NOMO-1 treated with DMSO at 0.1 percent for 48 hours (cell line): ENCODE results near the gene TRIM5.
"Not testable (repeated sequence)": the region's sequence is repeated elsewhere in the genome, so short reads cannot be mapped to it uniquely, and the experiment has no call there.

Experiments
- DNase-seq: peaks from one replicate; lab custom pipeline; 2025; ENCODE audit not compliant: unreplicated experiment; lab: John Stamatoyannopoulos, UW

The TRIM5 gene

DNA sequence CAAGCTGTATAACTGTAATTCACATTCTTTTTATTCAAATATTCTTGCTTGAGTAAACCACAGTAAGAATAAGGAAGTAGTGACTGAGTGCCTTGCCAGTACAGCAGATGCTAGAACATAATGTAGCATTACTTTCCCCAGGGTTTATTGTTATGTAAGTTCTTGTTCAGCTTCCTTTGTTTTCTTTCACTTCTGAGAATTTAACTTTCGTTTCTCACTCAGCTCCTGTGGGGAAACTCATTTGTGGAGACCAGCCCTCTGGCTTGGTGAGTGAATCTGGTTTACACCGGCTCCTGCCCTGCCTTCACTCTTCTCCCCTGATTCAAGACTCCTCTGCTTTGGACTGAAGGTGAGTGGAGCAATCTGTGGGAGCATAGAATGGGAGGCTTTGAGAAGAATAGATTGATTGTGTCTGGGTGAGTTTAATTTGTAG, 4.7 kb upstream of the TRIM5 start, which contains the start of gene TRIM22:
TSS of gene TRIM22 (plus strand) at position 240 of the 433 bp plus-strand sequence. CDS start 6,443 bp downstream, outside the sequence.
- DNase-seq, result peak; percentile 97

DNA sequence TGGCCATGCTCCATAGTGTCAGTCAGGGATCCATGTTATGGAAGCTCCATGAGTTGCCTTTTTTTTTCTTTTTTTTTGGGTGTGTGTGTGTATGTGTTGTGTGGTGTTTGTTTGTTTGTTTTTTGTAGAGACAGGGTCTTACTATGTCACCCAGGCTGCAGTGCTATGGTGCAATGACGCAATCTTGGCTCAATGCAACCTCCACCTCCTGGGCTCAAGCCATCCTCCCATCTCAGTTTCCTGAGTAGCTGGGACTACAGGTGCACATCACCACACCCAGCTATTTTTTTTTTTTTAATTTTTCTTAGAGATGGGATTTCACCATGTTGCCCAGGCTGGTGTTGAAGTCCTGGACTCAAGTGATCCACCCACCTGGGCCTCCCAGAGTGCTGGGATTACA, 3.6 kb upstream of the TRIM5 start:
- no peak for DNase-seq

DNA sequence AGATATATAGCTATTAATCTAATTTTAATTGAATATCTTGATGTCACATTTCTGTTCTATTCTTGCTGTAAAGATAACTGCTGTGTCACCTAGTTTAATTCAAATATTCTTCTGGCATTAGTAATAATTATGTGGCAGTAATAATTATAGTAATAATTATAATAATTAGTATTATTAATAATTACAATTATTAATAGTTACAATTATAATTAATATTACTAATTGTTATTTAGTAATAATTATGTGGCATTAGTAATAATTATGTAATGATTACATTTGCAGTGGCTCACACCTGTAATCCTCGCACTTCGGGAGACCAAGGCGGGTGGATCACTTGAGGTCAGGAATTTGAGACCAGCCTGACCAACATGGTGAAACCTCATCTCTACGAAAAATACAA, 1.6 kb upstream of the TRIM5 start:
- DNase-seq, result no peak

GRCh38 chr11:5684036-5684645, 733 bp downstream of the TRIM5 start:
- no peak for DNase-seq

DNA sequence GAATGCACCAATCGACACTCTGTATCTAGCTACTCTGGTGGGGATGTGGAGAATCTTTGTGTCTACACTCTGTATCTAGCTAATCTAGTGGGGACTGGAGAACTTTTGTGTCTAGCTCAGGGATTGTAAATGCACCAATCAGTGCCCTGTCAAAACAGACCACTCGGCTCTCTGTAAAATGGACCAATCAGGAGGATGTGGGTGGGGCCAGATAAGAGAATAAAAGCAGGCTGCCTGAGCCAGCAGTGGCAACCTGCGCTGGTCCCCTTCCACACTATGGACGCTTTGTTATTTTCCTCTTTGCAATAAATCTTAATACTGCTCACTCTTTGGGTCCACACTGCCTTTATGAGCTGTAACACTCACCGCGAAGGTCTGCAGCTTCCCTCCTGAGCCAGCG, 1.3 kb downstream of the TRIM5 start:
- DNase-seq, result not testable (repeated sequence)

DNA sequence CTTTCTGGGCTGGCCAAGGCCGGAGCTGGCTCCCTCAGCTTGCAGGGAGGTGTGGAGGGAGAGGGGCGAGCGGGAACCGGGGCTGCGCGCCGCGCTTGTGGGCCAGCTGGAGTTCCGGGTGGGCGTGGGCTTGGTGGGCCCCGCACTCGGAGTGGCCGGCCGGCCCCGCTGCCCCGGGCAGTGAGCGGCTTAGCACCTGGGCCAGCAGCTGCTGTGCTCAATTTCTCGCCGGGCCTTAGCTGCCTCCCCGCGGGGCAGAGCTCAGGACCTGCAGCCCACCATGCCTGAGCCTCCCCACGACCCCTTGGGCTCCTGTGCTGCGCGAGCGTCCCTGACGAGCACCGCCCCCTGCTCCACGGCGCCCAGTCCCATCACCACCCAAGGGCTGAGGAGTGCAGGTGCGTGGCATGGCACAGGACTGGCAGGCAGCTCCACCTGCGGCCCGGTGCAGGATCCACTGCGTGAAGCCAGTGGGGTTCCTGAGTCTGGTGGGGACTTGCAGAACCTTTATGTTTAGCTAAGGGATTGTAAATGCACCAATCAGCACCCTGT, 1.9 kb downstream of the TRIM5 start:
- DNase-seq, result not testable (repeated sequence)

DNA sequence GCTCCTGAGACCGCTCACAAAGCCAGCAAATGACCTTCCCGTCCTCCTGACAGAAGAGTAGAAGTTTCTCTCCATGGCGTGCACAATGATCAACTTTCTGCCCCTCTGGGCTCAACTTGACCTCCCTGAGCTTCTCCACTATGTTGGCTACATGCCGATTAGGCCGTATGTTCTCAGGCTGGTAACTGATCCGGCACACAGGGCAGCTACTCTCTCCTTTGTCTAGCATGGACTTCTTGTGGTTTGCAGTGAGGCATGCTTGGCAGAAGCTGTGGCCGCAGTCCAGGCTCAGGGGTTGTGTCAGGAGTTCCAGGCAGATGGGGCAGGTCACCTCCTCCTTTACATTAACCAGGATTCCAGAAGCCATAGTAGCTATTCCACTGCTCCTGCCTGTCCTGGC, 5.1 kb downstream of the TRIM5 start:
- DNase-seq, result no peak

GRCh38 chr11:5674391-5674790, 10.5 kb downstream of the TRIM5 start:
- no peak for DNase-seq

- DNase-seq, result no peak
Observed at GRCh38 chr11:5671831-5672230, 13.0 kb downstream of the TRIM5 start.

DNA sequence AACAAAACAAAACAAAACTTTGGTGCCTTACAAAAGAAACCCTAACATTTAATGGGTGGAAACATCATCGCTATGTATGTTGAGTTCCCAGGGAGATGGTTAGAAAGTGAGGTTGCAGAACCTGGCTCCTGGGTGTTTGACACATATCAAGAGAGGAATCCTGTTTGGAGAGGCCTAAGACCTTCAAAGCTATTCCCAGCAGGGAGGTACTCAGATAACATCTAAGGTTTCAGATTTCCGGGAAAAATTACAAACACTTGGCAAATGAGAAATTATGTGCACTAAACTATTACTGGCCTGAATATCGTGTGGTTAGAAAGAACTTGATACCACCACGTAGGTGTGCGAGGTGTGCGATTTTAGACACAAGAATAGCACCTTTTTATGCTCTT, 18.5 kb downstream of the TRIM5 start:
- no peak for DNase-seq

GRCh38 chr11:5665746-5666401, 19.0 kb downstream of the TRIM5 start:
- DNase-seq, result no peak

DNA sequence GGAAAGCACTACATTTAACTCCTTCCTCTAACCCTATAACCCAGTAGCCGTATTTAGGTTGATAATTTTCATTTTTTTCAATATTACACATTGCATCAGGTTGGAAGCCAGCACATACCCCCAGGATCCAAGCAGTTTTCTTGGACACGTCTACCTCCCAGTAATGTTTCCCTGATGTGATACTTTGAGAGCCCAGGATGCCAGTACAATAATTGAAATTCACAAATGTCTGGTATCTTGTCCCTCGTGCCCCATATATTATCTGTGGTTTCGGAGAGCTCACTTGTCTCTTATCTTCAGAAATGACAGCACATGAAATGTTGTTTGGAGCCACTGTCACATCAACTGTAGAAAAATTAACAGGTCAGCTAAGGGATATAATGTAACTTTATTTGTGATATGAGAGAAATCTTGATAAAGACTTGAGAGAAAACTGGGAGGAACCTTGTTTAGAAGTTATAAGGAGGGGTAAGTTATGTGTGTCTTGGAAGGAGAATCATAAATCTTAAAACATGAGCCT, 19.8 kb downstream of the TRIM5 start:
- DNase-seq, result no peak

- no peak for DNase-seq
Observed at GRCh38 chr11:5663511-5663910, 21.4 kb downstream of the TRIM5 start.

DNA sequence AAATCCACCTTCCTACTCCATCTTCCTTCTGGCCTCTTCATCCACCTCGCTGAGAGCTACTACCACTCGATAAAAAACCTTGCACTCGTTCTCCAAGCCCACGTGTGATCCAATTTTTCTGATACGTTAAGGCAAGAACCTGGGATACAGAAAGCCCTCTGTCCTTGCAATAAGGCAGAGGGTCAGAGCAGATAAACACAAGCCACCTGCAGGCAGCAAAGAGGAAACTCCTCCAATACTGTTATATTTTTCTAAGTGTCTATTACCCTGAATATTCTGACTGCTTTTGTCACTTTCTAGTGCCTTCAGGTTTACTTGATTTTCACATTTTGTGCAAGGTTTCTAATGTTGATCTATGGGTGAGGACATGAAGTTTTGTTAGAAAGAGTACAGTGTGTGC, 26.6 kb downstream of the TRIM5 start:
- DNase-seq, result no peak

- not testable (repeated sequence) for DNase-seq
Observed at GRCh38 chr11:5656956-5657355, 27.9 kb downstream of the TRIM5 start.

DNA sequence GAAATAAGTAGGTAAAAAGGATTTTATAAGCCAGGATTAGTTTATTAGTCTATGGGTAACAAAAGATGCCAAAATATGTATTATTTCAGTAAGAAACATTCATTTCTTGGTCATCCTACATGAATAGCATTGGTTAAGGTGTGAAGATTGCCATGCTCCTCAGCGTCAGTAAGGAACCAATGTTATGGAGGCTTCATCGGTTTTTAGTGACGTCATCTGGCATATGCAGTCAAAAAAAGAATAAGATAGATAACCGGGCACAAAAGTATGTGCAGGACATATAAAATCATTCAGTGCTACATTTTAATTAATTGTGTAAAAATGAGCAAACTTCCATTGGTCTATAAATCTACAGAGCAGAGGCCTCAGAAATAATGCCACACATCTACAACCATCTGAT, 29.4 kb downstream of the TRIM5 start:
- DNase-seq, result no peak

GRCh38 chr11:5646139-5646538, 38.7 kb downstream of the TRIM5 start:
- DNase-seq, result no peak

- no peak for DNase-seq
Observed at GRCh38 chr11:5643585-5643984, 41.3 kb downstream of the TRIM5 start.

DNA sequence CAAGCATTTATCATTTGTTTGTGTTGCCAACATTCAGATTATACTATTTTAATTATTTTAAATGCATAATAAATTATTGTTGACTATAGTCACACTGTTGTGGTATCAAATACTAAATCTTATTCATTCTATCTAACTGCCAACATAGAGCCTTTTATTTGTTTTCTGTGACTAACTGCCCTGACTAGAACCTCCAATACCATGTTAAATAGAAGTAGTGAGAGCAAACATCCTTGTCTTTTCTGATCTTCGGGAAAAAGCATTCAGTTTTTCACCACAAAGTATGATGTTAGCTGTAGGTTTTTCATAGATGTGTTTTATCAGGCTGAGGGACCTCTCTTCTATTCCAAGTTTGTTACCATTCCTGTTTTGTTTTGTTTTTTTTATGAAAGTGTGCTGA, 44.9 kb downstream of the TRIM5 start:
- no peak for DNase-seq

GRCh38 chr11:5631969-5632635, 52.8 kb downstream of the TRIM5 start:
- DNase-seq, result peak; percentile 68

GRCh38 chr11:5631417-5631816, 53.5 kb downstream of the TRIM5 start:
- no peak for DNase-seq

GRCh38 chr11:5626196-5626595, 58.7 kb downstream of the TRIM5 start:
- peak; percentile 25 for DNase-seq
